A673 (cell line): ENCODE measurements around the gene MYO1F. TPM values are rescaled to one million over a fixed set of nuclear protein-coding genes. Genes with fewer than 3 reads are reported as not detected.

Experiments used
- BruUV-seq: library from RNA; stranded (reverse); fragments of 400-500 nt; replicated peaks from 2 replicates; lab custom pipeline; 2021; lab: Mats Ljungman, UMichigan
- CTCF ChIA-PET: fragments of 300-600 bp; sonication (Branson Sonifier 250); formaldehyde crosslinking; loops from one replicate; lab custom pipeline; 2022; ENCODE audit warnings: antibody characterized with exemption; lab: Charles Lee
- POLR2A ChIA-PET: fragments of 300-600 bp; sonication (Branson Sonifier 250); formaldehyde crosslinking; loops from one replicate; lab custom pipeline; 2022; ENCODE audit warnings: antibody characterized with exemption; ENCODE audit not compliant: low non-redundant PET; lab: Charles Lee
- DNase-seq: peaks from one replicate; pipeline ENCODE4 v3.0.0-alpha.2; 2015; ENCODE audit warnings: low spot score
- H3K27ac ChIP-seq: fragments of 200-600 bp; sonication (generic); 2 replicates; pipeline ENCODE4 v1.5.1; 2016; ENCODE audit warnings: mixed run types, low read depth, mild to moderate bottlenecking, mixed read lengths, antibody characterized with exemption, low read length; ENCODE audit not compliant: poor library complexity, severe bottlenecking
- H3K27me3 ChIP-seq: fragments of 200-600 bp; sonication (generic); replicated peaks from 2 replicates; pipeline ENCODE4 v1.6.1; 2017; ENCODE audit warnings: mixed run types, low read depth, mild to moderate bottlenecking, mixed read lengths, antibody characterized with exemption, low read length; ENCODE audit not compliant: insufficient read depth, poor library complexity
- H3K36me3 ChIP-seq: fragments of 200-600 bp; sonication (generic); 2 replicates; pipeline ENCODE4 v1.6.1; 2016; ENCODE audit warnings: mixed run types, mild to moderate bottlenecking, mixed read lengths, antibody characterized with exemption, low read length; ENCODE audit not compliant: insufficient read depth, poor library complexity, severe bottlenecking
- H3K4me1 ChIP-seq: fragments of 200-600 bp; sonication (generic); 2 replicates; pipeline ENCODE4 v1.6.1; 2017; ENCODE audit warnings: mixed run types, mild to moderate bottlenecking, mixed read lengths, antibody characterized with exemption, low read length; ENCODE audit not compliant: insufficient read depth, poor library complexity, severe bottlenecking
- H3K4me3 ChIP-seq: fragments of 200-600 bp; sonication (generic); 2 replicates; pipeline ENCODE4 v1.5.1; 2016; ENCODE audit warnings: low read depth, mixed run types, mild to moderate bottlenecking, mixed read lengths, low read length; ENCODE audit not compliant: poor library complexity, severe bottlenecking
- H3K9me3 ChIP-seq: fragments of 200-600 bp; sonication (generic); 2 replicates; pipeline ENCODE4 v1.6.1; 2016; ENCODE audit warnings: mixed run types, low read depth, mild to moderate bottlenecking, mixed read lengths, antibody characterized with exemption, low read length; ENCODE audit not compliant: poor library complexity, severe bottlenecking
- CTCF ChIP-seq: fragments of 300-800, 200-600 bp; sonication (generic); conservative IDR thresholded peaks from 2 replicates; pipeline ENCODE4 v1.5.1; 2017; ENCODE audit warnings: low read depth, mild to moderate bottlenecking, antibody characterized with exemption, low read length, moderate library complexity, mixed read lengths
- EZH2 ChIP-seq: fragments of 200-600 bp; sonication (generic); IDR thresholded peaks from 2 replicates; pipeline ENCODE4 v1.6.1; 2017; ENCODE audit warnings: borderline replicate concordance, low read depth, mild to moderate bottlenecking, mixed read lengths, antibody characterized with exemption, low read length; ENCODE audit not compliant: poor library complexity, severe bottlenecking
- intact Hi-C: fragments of 100-400 bp; cut with micrococcal nuclease; formaldehyde crosslinking; loops from one replicate; pipeline ENCODE4 v1.10.0; 2022; ENCODE audit not compliant: unreplicated experiment
- total RNA-seq: library from RNA; stranded (reverse); gene quantifications from 2 replicates; pipeline ENCODE4 v1.2.3, GENCODE V29; 2021

The MYO1F gene
- total RNA-seq, 1 experiment from 2014 or later = 0.26 TPM

GRCh38 chr19:8526345-8527091 lies 50.7 kb downstream of the MYO1F start:
- H3K4me1 ChIP-seq = peaks cover 6% of the 10 kb centered on the region
- peak; percentile 94 for DNase-seq
- intact Hi-C loops = loop anchor here (5.0 kb wide), 1 partner anchor 174 kb away; no protein-coding TSS in a partner anchor
- CTCF ChIA-PET = interaction anchor here (0.7 to 1.0 kb wide), 2 partner anchors 73 to 583 kb away, joined by 3 to 4 read pairs; partner anchors contain the start of gene TIMM44
- H3K27me3 ChIP-seq = no peaks in the 10 kb centered on the region
- POLR2A ChIA-PET = interaction anchor here (0.6 to 1.0 kb wide), 2 partner anchors 13 to 21 kb away, joined by 4 to 9 read pairs; partner anchors contain the start of gene ZNF414
- no TSS peak for BruUV-seq
- no peaks in the 10 kb centered on the region for H3K36me3 ChIP-seq
- peak overlapping the region; percentile 96 for H3K27ac ChIP-seq
- H3K4me3 ChIP-seq = peak overlapping the region; percentile 79
- H3K9me3 ChIP-seq = no peaks in the 10 kb centered on the region
- no peak for TF ChIP-seq EZH2
- no peak for TF ChIP-seq CTCF

- H3K36me3 ChIP-seq = no peaks in the 10 kb centered on the region
- intact Hi-C loops = loop anchor here (5.0 kb wide), 1 partner anchor 173 kb away; no protein-coding TSS in a partner anchor
- ChIA-PET CTCF (interaction anchor here (1.4 kb wide), 1 partner anchor 12 kb away, joined by 4 read pairs; the partner anchor contains the start of gene ZNF414), POLR2A (interaction anchor here (1.1 kb wide), 1 partner anchor 11 kb away, joined by 4 read pairs; the partner anchor contains the start of gene ZNF414)
- H3K4me3 ChIP-seq = peak overlapping the region; percentile 37
- H3K9me3 ChIP-seq = no peaks in the 10 kb centered on the region
- DNase-seq = no peak
- H3K4me1 ChIP-seq = peaks cover 6% of the 10 kb centered on the region
- TF ChIP-seq EZH2 (no peak), CTCF (peak; percentile 40)
- H3K27me3 ChIP-seq = no peaks in the 10 kb centered on the region
- BruUV-seq = no TSS peak
- peak overlapping the region; percentile 48 for H3K27ac ChIP-seq
Measured at GRCh38 chr19:8525401-8525684, 51.9 kb downstream of the MYO1F start.

- BruUV-seq = no TSS peak
- TF ChIP-seq EZH2 (no peak), CTCF (no peak)
- Histone ChIP-seq H3K27ac (no peak overlapping the region), H3K4me1 (no peaks in the 10 kb centered on the region), H3K4me3 (no peak overlapping the region), H3K36me3 (no peaks in the 10 kb centered on the region), H3K9me3 (no peaks in the 10 kb centered on the region), H3K27me3 (no peaks in the 10 kb centered on the region)
- intact Hi-C loops = no loop called here
- CTCF ChIA-PET = no interaction called here
- no peak for DNase-seq
- POLR2A ChIA-PET = no interaction called here
Measured at GRCh38 chr19:8519388-8519787, 57.9 kb downstream of the MYO1F start.
